KMS-11 (cell line): ENCODE results near the gene ZNF408.

Source experiments
- H2AFZ ChIP-seq: fragments of 200-600 bp; sonication (generic); 2 replicates; pipeline ENCODE4 v1.6.1; 2016; ENCODE audit warnings: antibody characterized with exemption, mixed run types, low read depth
- H3K27ac ChIP-seq: fragments of 200-600 bp; sonication (generic); 2 replicates; pipeline ENCODE4 v1.6.1; 2016; ENCODE audit warnings: mild to moderate bottlenecking, mixed run types
- H3K27me3 ChIP-seq: fragments of 200-600 bp; sonication (generic); 2 replicates; pipeline ENCODE4 v1.6.1; 2017; ENCODE audit warnings: mild to moderate bottlenecking, low read depth, mixed run types, moderate library complexity; ENCODE audit not compliant: insufficient read depth
- H3K36me3 ChIP-seq: fragments of 200-600 bp; sonication (generic); 2 replicates; pipeline ENCODE4 v1.6.1; 2017; ENCODE audit warnings: mild to moderate bottlenecking, mixed run types; ENCODE audit not compliant: insufficient read depth
- H3K4me1 ChIP-seq: fragments of 200-600 bp; sonication (generic); 2 replicates; pipeline ENCODE4 v1.6.1; 2016; ENCODE audit warnings: mild to moderate bottlenecking, low read depth, mixed run types; ENCODE audit not compliant: poor library complexity, severe bottlenecking
- H3K4me2 ChIP-seq: fragments of 200-600 bp; sonication (generic); 2 replicates; pipeline ENCODE4 v1.7.0; 2016; ENCODE audit warnings: mild to moderate bottlenecking, mixed run types
- H3K4me3 ChIP-seq: fragments of 200-600 bp; sonication (generic); IDR thresholded peaks from 2 replicates; pipeline ENCODE4 v1.6.1; 2017; ENCODE audit warnings: low read depth, low read length, mixed read lengths; ENCODE audit not compliant: insufficient read depth
- H3K79me2 ChIP-seq: fragments of 200-600 bp; sonication (generic); 2 replicates; pipeline ENCODE4 v1.6.1; 2016; ENCODE audit warnings: low read depth, mixed run types; ENCODE audit not compliant: insufficient read depth
- H3K9ac ChIP-seq: fragments of 200-600 bp; sonication (generic); 2 replicates; pipeline ENCODE4 v1.6.1; 2016; ENCODE audit warnings: mild to moderate bottlenecking, mixed run types
- H4K20me1 ChIP-seq: fragments of 200-600 bp; sonication (generic); 2 replicates; pipeline ENCODE4 v1.6.1; 2016; ENCODE audit warnings: mild to moderate bottlenecking, mixed run types; ENCODE audit not compliant: insufficient read depth
- CTCF ChIP-seq: fragments of 200-600 bp; sonication (generic); conservative IDR thresholded peaks from 2 replicates; pipeline ENCODE4 v1.6.1; 2017; ENCODE audit warnings: low read depth, mild to moderate bottlenecking, antibody characterized with exemption, low read length, moderate library complexity, mixed read lengths

Gene ZNF408

DNA sequence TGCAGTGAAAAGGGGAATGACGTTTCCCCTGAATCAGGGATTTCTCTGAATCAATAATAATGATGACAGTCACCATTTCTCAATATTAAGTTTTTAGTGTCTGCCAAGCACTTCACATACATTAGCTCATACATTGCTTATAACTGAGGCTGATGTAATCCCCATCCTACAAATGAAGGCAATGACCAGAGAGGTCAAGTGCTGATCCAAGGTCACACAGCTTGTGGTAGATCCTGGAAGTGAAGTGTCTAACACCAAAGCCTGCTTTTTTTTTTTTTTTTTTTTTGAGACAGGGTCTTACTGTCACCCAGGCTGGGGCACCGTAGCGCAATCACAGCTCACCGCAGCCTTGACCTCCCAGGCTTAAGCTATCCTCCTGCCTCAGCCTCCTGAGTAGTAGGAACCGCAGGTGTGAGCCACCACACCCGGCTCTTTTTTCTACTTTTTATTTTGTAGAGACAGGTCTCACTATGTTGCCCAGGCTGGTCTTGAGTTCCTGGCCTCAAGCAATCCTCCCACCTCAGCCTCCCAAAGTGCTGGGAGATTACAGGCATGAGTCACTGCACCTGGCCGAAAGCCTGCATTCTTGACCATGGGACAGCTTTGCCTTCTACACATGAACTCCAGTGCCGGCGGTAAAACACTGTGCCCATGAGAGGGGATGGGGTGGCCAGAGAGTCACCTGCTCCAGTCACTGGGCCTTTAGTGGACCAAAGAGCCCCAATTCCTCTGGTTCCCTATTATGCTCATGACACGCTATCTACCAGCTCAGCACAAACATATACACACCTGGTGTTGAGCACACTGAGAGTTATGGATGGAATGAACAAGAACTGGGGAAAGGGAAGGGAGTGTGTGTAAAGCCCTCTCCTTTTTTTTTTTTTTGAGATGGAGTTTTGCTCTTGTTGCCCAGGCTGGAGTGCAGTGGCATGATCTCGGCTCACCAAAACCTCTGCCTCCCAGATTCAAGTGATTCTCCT is 17.8 kb upstream of the ZNF408 start:
- no peak overlapping the region for H2AFZ ChIP-seq
- no peak overlapping the region for H3K4me2 ChIP-seq
- H3K9ac ChIP-seq = no peak overlapping the region
- H3K79me2 ChIP-seq = no peaks in the 10 kb centered on the region
- H4K20me1 ChIP-seq = no peaks in the 10 kb centered on the region
- H3K4me3 ChIP-seq = no peak overlapping the region
- H3K36me3 ChIP-seq = no peaks in the 10 kb centered on the region
- no peaks in the 10 kb centered on the region for H3K27me3 ChIP-seq
- no peak overlapping the region for H3K27ac ChIP-seq
- no peak for TF ChIP-seq CTCF
- H3K4me1 ChIP-seq = peaks cover 3% of the 10 kb centered on the region

GRCh38 chr11:46684367-46684766 is 16.5 kb upstream of the ZNF408 start:
- Histone ChIP-seq H3K79me2 (no peaks in the 10 kb centered on the region), H3K27ac (no peak overlapping the region), H3K36me3 (no peaks in the 10 kb centered on the region), H3K9ac (no peak overlapping the region), H3K4me2 (no peak overlapping the region), H2AFZ (no peak overlapping the region), H3K4me1 (peaks cover 3% of the 10 kb centered on the region), H3K27me3 (no peaks in the 10 kb centered on the region), H3K4me3 (no peak overlapping the region), H4K20me1 (no peaks in the 10 kb centered on the region)
- TF ChIP-seq CTCF = no peak

DNA sequence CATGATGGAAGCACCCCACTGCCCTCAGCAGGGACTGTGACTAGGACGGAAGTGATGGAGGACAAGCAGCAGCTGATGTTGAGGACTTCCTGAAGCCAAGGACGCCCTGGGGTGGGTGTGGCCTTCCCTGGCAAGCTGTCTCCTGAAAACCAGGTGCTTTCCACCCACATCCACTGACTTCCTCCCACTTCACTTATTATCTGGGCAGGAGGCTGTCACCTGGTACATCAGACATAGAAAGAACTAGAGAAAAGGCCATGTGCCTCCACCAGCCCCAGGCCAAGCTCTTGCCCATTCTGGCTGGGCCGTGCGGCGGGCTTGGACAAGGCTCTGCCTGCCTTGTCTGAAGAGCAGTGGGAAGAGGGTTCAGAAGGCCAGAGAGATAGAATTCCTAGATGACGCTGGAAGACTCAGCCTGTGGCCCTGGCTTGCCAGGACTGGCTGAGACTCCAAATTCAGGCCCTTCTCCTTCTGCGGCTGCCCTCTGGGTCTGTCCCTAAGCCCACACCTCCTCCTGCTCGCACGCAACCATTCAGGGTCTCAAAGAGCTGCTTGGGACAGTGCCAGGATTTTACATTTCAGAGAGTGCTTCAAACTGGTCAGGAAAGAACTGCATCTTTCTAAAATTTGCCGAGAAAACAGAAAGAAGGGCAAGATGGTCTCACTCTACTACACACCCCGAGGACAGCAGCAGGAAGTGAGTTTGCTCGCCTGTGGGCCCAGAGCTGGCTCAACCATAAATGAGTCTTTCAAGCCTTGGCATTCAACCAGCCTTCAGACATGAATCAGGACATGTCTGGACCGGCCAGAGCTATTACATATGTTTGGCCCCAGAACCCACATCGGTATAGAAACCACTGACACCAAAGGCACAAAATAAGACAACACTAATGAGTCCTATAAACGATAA is 13.7 kb upstream of the ZNF408 start:
- Histone ChIP-seq H4K20me1 (no peaks in the 10 kb centered on the region), H3K27ac (no peak overlapping the region), H2AFZ (no peak overlapping the region), H3K4me2 (no peak overlapping the region), H3K36me3 (no peaks in the 10 kb centered on the region), H3K79me2 (no peaks in the 10 kb centered on the region), H3K27me3 (no peaks in the 10 kb centered on the region), H3K4me1 (peaks cover 3% of the 10 kb centered on the region), H3K4me3 (no peak overlapping the region), H3K9ac (no peak overlapping the region)
- TF ChIP-seq CTCF = no peak

GRCh38 chr11:46690702-46691101 is 10.1 kb upstream of the ZNF408 start:
- no peak overlapping the region for H3K27ac ChIP-seq
- no peak overlapping the region for H3K4me3 ChIP-seq
- no peak overlapping the region for H2AFZ ChIP-seq
- no peaks in the 10 kb centered on the region for H4K20me1 ChIP-seq
- no peaks in the 10 kb centered on the region for H3K27me3 ChIP-seq
- no peak overlapping the region for H3K4me2 ChIP-seq
- no peaks in the 10 kb centered on the region for H3K4me1 ChIP-seq
- H3K79me2 ChIP-seq = no peaks in the 10 kb centered on the region
- H3K9ac ChIP-seq = no peak overlapping the region
- H3K36me3 ChIP-seq = no peaks in the 10 kb centered on the region
- TF ChIP-seq CTCF = no peak
